Measurements from ENCODE around the gene GTPBP1. TPM values are rescaled to one million over a fixed set of nuclear protein-coding genes. Genes with fewer than 3 reads are reported as not detected.
A peak's percentile ranks its signal among the peaks of the same experiment; 100 is the strongest.

Gene GTPBP1
- total and polyA plus RNA-seq, 7 donors: 15.0 to 59.1 (median 26.8) TPM

DNA sequence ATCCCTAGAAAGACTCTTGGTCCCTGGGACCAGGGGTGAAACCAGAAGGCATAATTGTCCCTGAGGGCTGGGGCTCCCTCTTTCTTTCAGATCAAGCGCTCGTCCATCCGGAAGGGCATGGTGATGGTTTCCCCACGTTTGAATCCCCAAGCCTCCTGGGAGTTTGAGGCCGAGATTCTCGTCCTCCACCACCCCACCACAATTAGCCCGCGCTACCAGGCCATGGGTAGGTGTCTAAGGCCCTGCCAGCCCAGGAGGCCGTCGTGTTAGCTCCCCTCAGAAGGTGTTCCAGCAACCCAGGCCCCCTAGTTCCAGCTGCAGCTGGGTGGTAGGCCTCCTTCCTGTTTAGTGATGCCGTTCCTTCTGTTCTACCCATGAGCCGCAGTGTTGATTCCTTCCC is 21.4 kb downstream of the GTPBP1 start:
- WGBS, 2 donors: 94 to 95% methylated on average over 12 of the region's 12 CpGs
- intact Hi-C loops (cut with DNase I): no loop called here
- TF ChIP-seq POLR2A (IDR thresholded peaks at IDR 0.05) (no peak), CTCF (IDR thresholded peaks at IDR 0.05) (no peak), EP300 (IDR thresholded peaks at IDR 0.05) (no peak), POLR2AphosphoS5 (IDR thresholded peaks at IDR 0.05) (no peak)

GRCh38 chr22:38727530-38728451 is 22.0 kb downstream of the GTPBP1 start:
- WGBS, 2 donors: 95% methylated on average over 15 of the region's 15 CpGs
- H3K27ac ChIP-seq: no peak overlapping the region
- DNase-seq: peak; percentile 57
- peaks cover 0 to 14% (median 12%) of the 10 kb centered on the region in 4 donors for H3K4me1 ChIP-seq
- peaks cover 61 to 90% (median 84%) of the 10 kb centered on the region in 4 donors for H3K36me3 ChIP-seq
- no peak for TF ChIP-seq CTCF (IDR thresholded peaks at IDR 0.05)
- no peak for TF ChIP-seq POLR2AphosphoS5 (IDR thresholded peaks at IDR 0.05)
- no peak for TF ChIP-seq EP300 (IDR thresholded peaks at IDR 0.05)
- TF ChIP-seq POLR2A (IDR thresholded peaks at IDR 0.05): no peak
- no peaks in the 10 kb centered on the region for H3K27me3 ChIP-seq
- intact Hi-C loops (cut with DNase I): no loop called here
- no peaks in the 10 kb centered on the region for H3K9me3 ChIP-seq
- no peak overlapping the region for H3K4me3 ChIP-seq

More for the DNA sequence above, 21.4 kb downstream of the GTPBP1 start:
- Histone ChIP-seq H3K4me1 (peaks cover 0 to 7% (median 5%) of the 10 kb centered on the region in 4 donors), H3K27ac (no peak overlapping the region), H3K36me3 (peaks cover 61 to 96% (median 88%) of the 10 kb centered on the region in 4 donors), H3K27me3 (no peaks in the 10 kb centered on the region), H3K4me3 (no peak overlapping the region), H3K9me3 (no peaks in the 10 kb centered on the region)
- DNase-seq: peak; percentile 54

GRCh38 chr22:38728871-38729796 is 23.4 kb downstream of the GTPBP1 start:
- Histone ChIP-seq H3K9me3 (no peaks in the 10 kb centered on the region), H3K27ac (no peak overlapping the region), H3K27me3 (no peaks in the 10 kb centered on the region), H3K36me3 (peaks cover 57 to 76% (median 73%) of the 10 kb centered on the region in 4 donors), H3K4me3 (no peak overlapping the region), H3K4me1 (peaks cover 0 to 27% (median 25%) of the 10 kb centered on the region in 4 donors)
- intact Hi-C loops (cut with DNase I): no loop called here
- WGBS, 2 donors: 95 to 96% methylated on average over 18 of the region's 18 CpGs
- no peak for DNase-seq
- TF ChIP-seq CTCF (IDR thresholded peaks at IDR 0.05): no peak
- TF ChIP-seq POLR2A (IDR thresholded peaks at IDR 0.05): no peak
- no peak for TF ChIP-seq POLR2AphosphoS5 (IDR thresholded peaks at IDR 0.05)
- TF ChIP-seq EP300 (IDR thresholded peaks at IDR 0.05): no peak

DNA sequence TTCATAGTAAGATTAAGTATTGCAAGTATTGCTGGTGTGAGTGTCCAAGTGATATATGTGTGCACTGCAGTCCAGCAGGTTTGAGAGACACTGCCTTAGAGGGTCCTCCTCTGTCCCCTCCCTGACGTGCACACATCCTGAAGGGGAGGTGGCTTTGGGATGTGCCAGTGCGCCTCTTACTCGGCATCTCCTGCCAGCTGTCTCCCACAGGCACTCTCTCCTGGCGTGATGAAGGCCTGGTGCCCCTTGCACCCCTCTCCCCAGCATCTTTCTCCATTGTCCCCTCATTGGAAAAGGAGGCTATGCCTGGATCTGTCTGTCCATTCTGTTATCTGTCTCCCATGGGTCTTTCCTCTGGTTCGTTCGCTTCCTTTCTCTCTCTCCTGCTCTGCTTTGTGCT is 24.2 kb downstream of the GTPBP1 start:
- no peak overlapping the region for H3K4me3 ChIP-seq
- H3K9me3 ChIP-seq: no peaks in the 10 kb centered on the region
- no peaks in the 10 kb centered on the region for H3K27me3 ChIP-seq
- peaks cover 0 to 35% (median 33%) of the 10 kb centered on the region in 4 donors for H3K4me1 ChIP-seq
- 90 to 92% methylated on average over 6 of the region's 6 CpGs for WGBS, 2 donors
- TF ChIP-seq EP300 (IDR thresholded peaks at IDR 0.05): no peak
- no peak for TF ChIP-seq POLR2AphosphoS5 (IDR thresholded peaks at IDR 0.05)
- DNase-seq: no peak
- peaks cover 48 to 72% (median 67%) of the 10 kb centered on the region in 4 donors for H3K36me3 ChIP-seq
- no peak overlapping the region for H3K27ac ChIP-seq
- intact Hi-C loops (cut with DNase I): no loop called here
